Glomerular visceral epithelial cell (primary cell): ENCODE measurements around the gene GPR180.

Source experiments
- DNase-seq: peaks from one replicate; pipeline ENCODE4 v3.0.0-alpha.2; 2016; ENCODE audit errors: extremely low spot score

Gene GPR180

DNA sequence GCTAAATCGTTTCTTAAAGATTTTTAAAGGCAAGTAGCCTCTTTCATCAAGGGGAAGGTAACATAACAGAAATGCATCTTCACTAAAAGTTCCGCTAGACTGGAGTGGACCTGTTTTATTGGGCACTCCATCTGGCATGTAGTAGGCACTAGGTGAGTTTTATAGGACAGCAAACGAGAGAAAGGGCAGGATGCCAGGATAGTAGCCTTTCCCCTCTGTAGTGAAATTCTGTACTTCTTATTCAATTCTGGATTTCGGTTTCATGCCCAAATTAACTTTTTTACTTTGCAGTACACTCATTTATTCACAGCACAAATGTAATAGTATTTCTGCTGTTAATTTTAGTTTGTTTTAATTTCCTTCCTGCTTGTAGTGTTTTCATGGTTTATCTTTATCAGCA is 45.2 kb downstream of the GPR180 start:
- no peak for DNase-seq

DNA sequence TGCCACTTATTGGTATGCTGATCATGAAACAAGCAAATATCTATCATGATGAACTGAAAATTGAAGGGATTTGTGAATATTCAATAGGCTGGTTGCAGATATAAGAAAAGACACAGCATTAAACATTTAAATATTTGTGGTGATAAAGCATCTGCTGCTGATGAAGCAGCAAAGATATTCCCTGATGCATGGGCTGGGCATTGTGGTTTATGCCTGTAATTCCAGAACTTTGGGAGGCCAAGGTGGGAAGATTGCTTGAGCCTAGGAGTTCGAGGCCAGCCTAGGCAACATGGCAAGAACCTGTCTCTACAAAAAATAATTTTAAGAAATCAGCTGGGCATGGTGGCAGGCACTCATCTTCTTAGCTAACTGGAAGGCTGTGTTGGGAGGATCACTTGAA is 54.5 kb downstream of the GPR180 start:
- DNase-seq: no peak

DNA sequence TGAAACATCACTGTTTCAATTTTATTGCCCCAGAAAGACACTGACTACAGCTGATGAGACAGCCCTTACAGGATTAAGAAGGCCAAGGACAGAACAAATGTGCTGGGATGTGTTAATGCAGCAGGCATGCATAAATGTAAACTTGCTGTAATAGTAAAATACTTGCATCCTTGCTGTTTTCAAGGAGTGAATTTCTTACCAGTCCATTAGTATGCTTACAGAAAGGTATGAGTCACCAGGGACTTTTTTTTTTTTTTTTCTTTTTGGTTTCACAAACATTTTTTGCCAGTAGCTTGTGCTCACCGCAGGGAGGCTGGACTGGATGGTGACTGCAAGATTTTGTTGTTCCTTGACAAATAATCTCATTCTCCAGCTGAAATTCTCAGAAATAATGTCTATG is 55.1 kb downstream of the GPR180 start:
- peak; percentile 47 for DNase-seq

DNA sequence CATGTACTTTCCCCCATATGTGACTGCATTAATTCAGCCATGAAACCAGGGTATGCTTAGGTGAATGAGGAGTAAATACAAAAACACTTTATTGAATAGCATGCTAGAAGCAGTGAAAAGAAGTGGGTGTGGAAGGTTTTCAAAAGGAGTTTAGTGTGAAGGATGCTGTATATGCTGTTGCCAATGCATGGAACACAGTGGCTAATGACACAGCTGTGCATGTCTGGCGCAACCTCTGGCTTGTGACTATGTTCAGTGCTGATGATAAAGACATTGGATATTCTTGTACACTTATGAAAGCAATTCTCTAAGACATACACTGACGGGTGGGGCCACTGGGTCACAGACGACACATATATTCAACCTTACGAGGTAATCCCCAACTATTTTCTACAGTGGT is 55.5 kb downstream of the GPR180 start:
- DNase-seq: no peak

DNA sequence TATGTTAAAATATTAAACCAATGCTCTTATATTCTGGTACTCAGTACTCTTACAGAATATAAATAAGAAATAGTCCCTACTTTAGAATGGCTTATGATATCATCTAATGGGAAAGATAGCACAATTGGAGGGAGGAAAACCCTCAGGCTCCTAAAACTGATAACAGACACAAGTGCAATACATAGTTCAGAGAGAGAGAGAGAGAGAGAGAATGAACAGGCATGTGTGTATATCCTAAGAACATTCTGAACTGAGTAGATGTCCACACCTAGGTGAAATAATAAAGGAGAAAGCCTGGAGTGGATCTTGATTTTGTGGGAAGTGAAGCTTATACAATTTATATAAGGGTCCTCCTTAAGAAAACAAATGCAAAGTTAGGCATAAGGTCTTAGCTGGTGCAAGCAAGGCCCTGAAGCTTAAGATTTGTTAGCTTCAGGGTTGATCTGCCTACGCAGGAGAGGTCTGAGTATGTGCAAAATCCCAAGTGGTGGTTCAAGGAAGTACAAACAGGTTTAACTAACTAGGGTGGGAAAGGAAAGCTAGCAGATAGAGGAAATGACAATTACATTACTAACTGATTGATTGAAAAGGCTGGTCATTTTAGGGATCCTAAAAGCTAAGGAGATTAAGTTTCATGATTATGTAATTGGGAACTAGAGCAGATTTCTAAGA is 57.4 kb downstream of the GPR180 start:
- DNase-seq: no peak

DNA sequence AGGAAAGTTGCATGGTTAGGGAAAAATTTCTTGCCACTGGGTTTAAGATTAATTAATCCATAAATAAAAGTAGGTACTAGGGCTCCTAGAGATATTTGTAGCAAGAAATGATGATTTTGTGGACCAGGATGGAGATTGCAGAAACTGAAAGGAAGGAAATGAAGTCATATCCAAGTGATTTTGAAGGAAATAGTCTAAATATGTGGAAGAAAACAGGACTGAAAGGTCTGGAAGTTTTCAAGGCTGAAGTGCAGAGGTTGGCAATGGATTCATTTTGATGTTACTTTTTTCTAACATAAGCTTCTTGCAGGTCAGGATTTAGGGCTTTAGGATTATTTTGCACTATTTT is 57.9 kb downstream of the GPR180 start:
- DNase-seq: no peak

DNA sequence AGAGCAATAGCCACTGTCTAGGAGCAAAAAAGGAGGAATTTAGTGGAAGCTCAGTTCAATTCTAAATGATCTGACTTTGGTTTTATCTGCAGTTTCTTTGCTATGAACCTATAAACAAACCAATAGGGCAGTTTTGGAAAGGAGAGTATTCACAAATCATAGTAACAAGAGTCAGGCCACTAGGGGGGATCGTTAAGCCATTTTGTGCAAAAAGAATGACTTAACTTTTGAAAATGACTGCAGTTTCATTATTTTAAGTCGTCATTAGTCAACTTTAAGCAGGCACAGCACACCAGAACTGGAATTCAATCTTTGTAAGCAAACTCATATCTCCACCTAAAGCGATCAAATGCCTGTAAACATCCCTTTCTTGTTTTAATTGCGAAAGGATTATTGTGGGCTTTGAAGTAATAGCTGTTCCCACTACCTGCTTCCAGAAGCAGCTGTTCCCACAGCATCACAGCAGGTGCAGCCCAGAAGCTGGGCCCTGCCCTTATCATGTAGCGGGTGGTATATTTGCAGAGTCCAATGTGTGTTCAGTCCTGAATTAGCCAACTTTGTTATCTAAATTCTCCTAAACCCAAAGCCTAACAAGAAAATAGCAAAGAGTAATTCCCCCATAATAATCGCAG is 59.2 kb downstream of the GPR180 start:
- no peak for DNase-seq

DNA sequence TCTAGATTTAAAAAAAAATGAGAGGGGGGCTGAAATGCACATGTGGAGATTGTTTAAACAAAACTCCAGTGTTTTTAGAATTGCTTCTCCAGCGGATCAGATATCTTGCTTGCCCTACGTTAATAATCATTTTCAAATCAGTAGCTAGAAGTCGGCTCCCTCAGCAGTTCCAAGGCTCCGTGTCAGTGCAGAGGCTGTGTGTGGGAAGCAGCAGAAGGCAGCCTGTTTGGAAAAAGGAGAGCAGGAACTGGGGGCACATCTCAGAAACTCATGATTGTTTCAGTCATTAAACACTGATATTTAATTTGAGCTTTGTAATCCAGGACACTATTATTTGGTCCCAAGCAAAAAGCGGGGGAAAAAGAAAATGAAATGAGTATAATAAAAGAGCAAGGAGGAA is 59.7 kb downstream of the GPR180 start:
- DNase-seq: no peak

DNA sequence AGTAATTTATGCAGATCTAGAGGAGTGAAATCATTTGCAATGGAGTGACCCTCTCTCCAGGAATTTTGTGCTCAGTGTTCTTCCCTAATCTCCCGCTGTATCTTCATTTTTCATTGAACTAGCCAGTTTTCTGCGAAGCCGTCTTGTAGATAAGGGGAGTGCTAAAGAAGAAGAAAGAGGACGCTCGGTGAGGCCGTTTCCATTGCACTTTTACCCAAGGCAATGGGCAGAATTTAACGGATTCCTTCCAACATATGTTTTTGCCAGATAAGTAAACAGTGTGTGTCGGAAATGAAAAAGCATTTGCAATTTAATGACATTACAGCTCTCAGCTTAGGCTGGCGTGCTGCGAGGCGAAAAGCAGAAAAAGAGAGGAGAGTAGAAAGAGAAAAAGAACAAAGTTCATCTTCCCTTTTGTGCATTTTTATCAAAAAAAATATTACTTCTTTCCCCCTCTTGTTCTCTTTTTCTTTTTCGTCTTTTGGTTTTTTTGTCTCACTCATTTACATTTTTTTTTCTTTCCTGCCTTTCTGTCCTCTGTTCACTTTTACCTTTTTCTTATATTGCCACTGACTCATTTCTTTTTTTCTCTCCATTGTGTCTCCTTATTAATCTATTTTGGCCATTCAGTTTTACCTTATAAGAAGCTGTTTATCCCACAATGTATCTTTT is 60.8 kb downstream of the GPR180 start:
- DNase-seq: no peak

DNA sequence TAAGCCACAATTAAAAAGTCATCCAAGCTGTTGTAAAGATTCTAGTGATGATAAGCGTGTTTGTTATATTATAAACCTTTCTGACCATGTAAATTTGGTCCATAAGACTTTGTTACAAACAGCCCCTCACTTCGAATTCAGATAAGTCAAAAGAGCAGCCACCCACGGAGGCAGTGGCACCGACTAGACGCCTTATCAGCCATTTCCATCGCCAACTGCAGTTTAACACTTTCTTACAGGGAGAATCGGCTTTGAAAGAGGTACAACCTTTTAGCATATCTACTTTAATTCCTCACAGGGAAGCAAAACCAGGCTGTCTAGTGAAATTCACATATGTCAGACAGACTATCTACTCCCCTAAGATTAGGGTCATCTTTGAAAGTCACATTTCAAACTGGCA is 63.2 kb downstream of the GPR180 start:
- no peak for DNase-seq

DNA sequence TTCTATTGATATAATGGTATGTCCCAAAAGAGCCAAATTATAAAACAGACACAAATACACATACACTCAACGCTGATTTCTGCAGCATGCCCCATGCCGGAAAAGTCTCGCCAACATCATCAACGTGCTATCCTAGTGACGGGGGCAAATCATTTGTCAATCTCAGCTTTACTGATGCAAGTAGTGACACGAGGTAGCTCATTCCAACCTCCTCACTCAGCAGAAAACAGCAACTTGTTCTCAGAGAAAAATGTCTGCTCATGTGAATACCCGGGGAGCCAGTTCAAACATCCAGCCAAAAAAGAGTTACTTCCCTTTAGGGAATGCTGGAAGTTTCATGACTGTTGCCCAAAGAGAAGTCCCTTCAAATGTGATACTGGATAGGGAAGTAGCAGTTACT is 64.4 kb downstream of the GPR180 start:
- DNase-seq: no peak

DNA sequence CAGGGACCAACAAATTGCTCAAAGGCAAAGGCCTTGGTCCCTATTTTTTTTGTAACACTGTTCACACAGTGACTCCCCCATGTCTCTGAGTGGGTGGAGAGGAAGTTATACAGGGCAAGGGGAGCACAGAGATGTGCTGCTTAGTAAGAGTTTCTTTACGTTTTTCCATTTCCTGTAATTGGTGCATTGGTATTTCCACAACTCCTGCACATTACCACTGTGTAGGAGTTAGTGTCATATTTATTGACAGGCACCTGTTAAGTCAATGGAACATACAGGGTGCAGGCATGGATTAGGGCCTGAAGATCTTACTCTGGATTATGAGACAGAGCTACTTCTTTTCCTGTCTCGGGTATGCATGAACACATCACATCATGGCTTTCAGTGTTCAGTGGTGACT is 65.5 kb downstream of the GPR180 start:
- no peak for DNase-seq

DNA sequence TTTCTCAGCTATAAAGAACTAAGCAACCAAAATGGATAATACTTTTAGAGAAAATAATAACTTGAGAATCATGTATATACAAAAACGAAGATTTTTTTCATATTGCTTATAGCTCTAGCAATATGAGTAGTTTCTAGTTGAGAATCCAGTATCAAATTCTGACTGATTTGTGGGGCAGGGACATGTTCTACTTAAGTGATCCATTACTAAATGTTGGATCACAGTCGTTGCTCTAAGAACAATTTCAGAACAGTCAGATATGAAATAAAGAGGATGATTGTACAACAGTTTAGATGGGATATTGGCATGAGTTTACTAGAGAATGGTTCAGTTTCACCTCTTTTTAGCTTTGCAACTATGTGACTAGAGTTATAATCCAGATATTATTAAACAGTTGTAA is 70.7 kb downstream of the GPR180 start:
- no peak for DNase-seq

DNA sequence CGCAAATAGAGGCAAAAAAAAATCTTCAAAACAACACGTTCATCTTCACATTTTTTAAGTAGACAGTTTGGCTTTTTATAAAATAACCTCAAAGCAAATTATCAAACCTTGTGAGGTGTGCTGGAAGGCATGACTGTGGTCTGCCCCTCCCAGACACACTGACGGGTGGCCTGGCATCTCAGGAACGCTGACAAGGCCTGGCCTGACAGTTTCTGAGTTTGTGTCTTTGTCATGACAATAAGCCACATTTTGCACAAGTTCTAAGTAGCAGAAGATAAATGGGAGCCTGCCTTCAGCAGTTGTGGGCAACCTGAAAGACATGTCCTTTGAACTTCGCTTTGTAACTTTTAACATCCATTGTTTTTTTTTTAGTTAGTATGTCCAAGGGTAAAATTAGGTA is 72.2 kb downstream of the GPR180 start:
- no peak for DNase-seq

DNA sequence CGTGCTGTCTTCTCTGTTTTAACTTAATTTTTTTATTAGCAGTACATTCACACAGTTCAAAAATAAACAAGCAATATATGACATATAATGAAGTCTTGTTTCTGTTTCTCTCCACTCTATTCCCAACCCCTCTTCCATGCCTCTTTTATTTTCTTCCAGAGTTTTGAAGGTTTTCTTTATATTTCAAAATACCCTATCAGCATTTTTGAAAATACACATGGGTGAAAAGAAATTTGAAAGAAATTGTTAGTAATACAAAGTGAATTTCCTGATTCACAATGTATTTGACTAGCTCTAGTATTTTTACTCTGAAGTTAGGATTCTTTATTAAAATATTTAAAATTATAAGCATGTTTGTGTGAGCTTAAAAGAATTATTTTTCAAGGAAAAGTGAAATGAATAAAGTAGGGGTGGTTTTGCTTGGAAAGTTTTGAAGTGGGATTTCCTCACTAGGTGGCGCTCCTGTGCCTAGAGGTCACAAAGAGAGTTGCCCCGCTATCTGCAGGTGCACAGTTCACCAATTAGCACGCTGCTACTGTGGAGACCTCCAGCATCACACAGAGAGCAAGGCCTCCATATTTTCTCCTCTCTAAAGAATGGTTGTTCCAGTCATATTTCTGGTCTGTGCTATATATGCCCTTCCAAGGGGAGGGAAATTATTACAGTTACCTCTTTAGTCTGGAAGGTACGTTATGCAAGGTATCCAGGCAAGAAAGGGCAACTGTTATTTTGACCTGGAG is 73.1 kb downstream of the GPR180 start:
- DNase-seq: peak; percentile 47

DNA sequence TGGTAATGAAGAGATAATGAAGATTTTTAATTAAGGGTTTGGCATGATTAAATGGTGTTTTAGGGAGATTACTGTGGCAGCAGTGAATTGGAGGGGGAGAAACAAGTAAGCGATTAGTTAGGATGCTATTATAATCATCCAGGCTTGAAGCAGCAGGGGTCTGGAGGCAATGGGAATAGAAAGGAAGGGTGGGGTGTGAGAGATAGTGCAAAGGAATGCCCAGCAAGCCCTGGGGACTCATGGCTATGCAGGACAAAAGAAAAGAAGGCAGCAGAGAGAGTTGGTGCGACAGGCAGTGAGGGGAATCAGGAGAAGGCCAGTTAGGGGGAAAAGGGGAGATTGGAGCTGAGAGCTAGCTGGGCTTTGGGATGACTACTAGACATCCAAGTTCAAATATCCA is 76.1 kb downstream of the GPR180 start:
- DNase-seq: no peak

DNA sequence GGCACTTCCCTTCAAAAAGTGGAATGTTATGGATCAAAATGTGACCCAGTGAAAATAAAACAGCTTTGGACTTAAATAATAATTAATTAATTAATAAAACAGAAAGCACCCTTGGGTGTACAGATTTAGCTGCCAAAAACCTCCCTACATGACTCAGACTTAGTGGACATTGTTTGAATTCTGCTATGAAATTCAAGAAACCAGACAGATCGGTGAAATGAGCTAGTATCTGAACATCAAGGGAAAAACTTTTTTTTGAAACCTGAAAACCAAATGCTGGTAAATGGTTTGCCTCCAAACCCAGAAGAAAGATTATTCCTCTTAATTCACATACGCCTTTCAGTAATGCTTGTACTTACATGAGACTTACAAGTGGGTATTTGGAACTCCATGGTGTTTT is 77.2 kb downstream of the GPR180 start:
- no peak for DNase-seq

DNA sequence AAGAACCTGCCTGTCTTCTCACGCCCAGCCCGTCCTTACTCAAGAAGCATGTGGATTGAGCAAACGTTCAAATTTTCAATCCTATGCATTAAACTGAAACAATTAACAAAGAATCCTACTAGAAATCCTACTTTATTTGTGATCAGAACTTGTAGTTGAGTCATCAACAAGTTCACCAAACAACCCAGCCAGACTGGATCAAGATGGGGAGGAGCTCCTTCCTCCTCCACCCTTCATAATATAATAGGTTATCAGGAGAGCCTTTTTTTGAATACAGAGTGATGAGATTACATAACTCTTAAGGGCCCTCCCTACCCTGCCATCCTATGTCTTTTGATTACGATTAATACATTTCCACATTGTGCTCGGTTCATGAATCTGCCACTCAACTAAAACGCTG is 78.0 kb downstream of the GPR180 start:
- DNase-seq: no peak

DNA sequence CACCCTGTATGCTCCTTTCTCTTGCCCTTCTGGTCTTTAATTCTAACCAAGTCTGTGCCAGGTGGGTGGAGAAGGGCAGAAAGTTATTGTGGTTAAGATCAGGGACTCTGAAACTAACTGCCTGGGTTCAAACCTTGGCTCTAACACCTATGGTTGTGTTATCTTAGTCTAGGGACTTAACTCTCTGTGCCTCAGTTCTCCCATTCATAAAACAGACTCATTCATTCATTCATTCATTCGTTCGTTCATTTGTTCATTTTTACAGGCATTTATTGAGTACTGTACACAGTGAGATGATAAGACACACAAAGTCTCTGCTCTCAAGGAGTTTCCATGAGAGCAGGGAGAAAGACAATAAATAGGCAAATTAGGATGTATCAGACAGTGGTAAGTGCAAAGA is 80.6 kb downstream of the GPR180 start:
- DNase-seq: no peak

DNA sequence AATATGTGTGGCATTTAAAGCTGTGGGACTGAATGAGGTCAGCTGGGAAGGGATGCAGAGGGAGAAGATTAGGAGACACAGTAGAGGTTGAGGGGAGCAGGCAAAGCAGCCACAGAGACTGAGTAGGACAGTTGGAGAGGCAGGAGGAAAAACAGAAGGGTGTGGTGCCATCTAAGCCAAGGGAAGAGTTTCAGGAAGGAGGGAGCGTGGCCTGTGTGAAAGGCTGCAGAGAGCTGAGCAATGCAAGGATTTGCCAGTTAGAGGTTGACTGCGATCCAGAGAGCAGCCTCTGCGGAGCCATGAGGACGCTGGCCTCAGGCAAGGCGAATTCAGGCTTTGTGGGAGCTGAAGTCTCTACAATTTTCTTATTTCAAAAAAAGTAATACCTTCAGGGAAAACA is 81.8 kb downstream of the GPR180 start:
- no peak for DNase-seq
